HG03565 (cell line): ENCODE data around the gene IL32.

Experiments
- ATAC-seq: cut with Tn5 transposase; IDR thresholded peaks from one replicate; pipeline ENCODE4 v1.9.1; 2021; ENCODE audit warnings: mild to moderate bottlenecking, moderate library complexity; ENCODE audit not compliant: unreplicated experiment

Gene IL32

GRCh38 chr16:3088925-3089716, 23.7 kb downstream of the IL32 start:
- ATAC-seq: no peak

- no peak for ATAC-seq
These were observed 24.5 kb downstream of the IL32 start for GRCh38 chr16:3089717-3090592.

- no peak for ATAC-seq
These were observed 26.1 kb downstream of the IL32 start for GRCh38 chr16:3091551-3091950.

DNA sequence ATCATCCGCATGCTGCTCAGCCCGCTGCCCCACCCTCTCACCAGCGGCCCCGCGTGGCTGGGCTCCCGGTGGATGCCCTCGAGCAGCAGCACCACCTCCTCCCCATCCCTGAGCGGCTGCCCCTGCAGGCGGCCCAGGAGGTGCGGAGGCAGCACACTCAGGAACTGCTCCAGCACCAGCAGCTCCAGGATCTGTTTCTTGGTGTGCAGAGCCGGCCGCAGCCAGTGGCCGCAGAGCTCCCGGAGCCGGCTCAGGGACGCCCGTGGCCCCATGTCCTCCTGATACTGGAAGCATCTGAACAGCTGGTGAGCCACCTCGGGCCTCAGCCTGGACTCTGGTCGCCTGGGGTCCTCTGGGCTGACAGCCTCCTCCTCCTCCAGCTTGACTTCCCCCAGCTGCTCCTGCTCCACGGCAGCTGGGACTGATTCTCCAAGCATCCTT, 27.1 kb downstream of the IL32 start:
- no peak for ATAC-seq

GRCh38 chr16:3094289-3095027, 29.0 kb downstream of the IL32 start:
- ATAC-seq: no peak

DNA sequence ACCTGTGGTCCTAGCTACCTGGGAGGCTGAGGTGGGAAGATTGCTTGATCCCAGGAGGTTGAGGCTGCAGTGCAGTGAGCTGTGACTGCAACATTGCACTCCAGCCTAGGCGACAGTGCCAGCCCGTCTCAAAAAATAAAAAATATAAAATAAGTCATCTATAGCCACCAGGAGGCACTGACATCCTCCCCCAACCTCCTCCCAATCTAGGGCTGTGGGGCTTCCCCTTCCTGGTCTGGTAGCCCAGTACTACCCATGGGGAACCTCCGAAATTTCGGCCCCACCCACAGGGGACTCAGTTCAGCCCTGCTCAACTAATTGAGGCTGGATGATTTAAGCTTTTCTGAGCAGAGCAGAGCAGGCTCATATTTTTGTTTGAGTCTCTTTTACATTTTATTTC, 30.4 kb downstream of the IL32 start:
- no peak for ATAC-seq

- no peak for ATAC-seq
These were observed 30.9 kb downstream of the IL32 start for GRCh38 chr16:3096362-3096761.

GRCh38 chr16:3097266-3097665, 31.8 kb downstream of the IL32 start:
- ATAC-seq: no peak

DNA sequence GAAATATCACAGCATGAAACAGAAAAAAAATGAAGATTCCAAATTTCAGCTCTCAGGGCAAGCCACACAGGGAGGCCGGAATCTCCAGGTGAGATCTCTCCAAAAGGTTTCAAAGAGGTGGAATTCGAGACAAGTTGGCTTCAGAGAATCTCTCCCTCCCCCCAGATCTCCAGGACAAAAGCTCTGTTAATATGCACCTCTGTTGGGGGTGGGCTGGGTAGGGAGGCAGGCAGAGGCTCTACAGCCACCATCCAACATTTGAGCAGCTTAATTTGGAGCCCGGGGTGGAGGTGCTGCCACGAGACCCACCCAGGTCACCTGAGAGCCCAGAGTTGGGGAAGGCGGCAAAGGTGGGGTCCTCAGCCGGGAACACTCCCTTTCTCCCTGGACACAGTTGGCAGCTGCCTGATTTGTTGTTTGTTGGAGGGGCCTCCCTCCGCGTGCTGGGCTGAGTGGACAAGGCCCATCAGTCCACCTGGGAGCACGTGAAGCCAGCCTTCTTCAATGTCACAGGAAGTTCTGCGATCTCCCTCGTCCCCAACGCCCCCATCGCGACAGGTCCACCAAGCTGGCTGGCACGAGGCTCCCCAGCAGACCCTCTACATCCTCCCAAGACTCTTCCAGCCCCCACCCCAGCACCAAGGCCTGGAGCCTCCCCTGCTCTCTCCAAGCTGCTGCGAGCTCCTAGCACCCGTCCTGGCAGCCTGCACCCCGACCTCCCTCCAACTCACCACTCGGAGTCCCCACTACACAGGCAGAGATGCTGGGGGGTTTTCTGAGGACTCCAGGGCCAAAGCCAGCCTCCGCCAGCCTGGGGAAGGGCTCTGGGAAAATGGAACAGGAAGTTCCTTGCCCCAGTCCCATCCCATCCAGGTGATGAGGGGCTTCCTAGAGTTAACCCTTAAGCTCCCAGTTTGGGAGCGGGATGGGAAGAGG, 33.3 kb downstream of the IL32 start, which contains the start of gene ZSCAN10:
TSS of gene ZSCAN10 (minus strand) at position 836 of the 936 bp plus-strand sequence. CDS start 6,357 bp downstream, outside the sequence.
- ATAC-seq: no peak

DNA sequence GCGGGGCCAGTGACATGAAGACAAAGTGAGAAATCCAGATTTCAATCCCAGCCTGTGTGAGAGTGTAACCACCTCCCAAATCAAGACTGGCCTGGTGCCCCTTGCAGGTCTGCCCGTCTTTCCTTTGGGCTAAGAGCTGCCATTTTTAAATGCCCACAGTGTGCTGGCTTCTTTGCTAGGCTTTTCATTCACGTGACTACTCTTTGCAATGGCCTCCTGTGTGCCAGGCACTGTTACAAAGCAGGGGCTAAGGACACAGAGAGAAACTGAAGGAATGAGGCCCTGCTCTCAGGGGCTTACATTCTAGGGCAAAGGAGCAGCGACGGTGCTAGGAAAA, 33.9 kb downstream of the IL32 start:
- no peak for ATAC-seq

- ATAC-seq: no peak
These were observed 34.5 kb downstream of the IL32 start for GRCh38 chr16:3099732-3100499.

GRCh38 chr16:3101018-3101840, 35.8 kb downstream of the IL32 start:
- ATAC-seq: no peak

- no peak for ATAC-seq
These were observed 36.5 kb downstream of the IL32 start for GRCh38 chr16:3101841-3102470.

DNA sequence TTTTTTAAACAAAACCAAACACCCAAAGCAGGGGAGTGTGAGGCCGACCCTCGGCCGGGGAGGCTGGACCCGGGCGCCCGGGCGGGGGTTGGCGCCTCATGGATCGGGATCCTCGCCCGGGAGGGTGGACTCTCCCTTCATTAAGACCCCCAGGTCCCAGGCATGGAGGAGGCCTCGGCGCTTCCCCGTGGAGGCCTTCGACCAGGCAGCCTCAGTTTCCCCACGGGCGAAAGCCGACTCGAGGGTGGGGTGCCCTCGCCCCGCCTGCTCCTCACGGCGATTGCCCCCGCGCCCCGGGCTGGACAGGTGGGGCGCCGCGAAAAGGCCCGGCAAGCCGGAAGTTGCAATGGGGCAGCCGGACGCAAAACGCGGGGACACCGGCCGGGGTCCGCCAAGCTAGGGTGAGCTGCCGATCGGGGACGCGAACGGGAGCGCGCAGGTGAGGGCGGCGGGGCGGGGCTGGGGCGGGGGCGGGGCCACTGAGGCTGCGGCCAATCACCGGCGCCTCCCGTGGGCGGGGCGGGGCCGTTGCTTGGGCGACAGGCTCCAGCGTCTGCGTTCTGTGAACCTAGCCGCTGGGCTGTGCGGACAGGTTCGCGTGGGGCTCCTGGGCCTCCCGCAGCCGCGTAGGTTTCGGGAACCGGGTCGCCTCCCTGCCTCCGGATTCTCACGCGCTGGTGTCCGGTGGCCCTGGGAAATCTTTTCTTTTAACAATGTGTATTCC, 40.9 kb downstream of the IL32 start:
- peak; percentile 76 for ATAC-seq

DNA sequence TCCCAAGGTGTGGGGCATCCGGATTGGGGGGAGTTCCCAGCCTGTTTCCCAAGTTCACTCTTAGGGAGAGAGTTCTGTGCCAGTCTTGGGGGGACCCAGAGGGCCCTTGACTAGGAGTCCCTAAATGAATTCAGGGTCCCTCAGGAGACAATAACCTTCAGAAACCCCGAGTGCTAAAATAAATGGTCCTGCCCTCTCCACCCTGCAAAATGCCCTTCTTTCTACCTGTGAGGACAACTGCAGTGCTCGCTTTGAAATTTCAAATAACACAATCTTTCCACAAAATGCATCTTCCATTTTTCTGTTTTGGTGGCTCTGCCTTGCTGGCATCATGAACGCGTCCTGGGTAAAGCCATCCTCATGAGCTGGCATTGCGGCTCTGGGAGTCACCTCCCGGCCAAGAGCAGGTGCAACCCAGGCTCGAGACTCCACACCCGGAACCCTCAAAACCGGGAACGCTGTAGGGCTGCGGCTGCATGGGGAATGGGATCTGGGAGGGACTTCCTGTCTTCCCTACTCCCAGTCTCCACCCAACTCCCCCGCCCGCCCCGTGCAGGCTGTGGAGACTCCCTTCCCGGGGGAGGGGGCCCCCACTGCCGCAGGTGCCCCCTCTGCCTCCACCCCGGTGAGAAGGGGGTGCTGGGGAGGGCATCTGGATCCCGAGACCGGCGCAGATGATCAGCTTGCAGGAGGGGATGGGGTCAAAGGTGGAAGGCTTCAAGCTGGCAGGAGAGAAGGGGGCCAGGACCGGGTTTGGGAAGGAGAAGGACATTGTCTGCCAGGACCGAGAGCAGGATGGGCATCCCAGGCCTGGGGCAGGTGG, 46.8 kb downstream of the IL32 start, which contains the start of gene ZNF205:
TSS of gene ZNF205 (plus strand) at position 529 of the 823 bp plus-strand sequence. CDS start 845 bp downstream, outside the sequence.
- ATAC-seq: no peak

GRCh38 chr16:3112881-3113574, 47.6 kb downstream of the IL32 start:
- no peak for ATAC-seq
